K562 (cell line): ENCODE data around the gene CLIC3. TPM values are rescaled to one million over a fixed set of nuclear protein-coding genes. Genes with fewer than 3 reads are reported as not detected.

Source experiments
- ATAC-seq: fragments of 200-7000 bp; cut with Tn5 transposase; 3 replicates; pipeline ENCODE4 v1.9.1; 2020; ENCODE audit warnings: moderate library complexity
- BruUV-seq: library from RNA; stranded (reverse); fragments of 400-500 nt; replicated peaks from 2 replicates; lab custom pipeline; 2021; lab: Mats Ljungman, UMichigan
- CTCF ChIA-PET: fragments of 300-600 bp; formaldehyde crosslinking; extraction: SDS; loops from one replicate; lab custom pipeline; 2021; ENCODE audit warnings: low intra/inter-chr PET ratio; lab: Yijun Ruan, JAX
- POLR2A ChIA-PET: fragments of 300-600, 350-650 bp; sonication (Branson Sonifier 250); formaldehyde crosslinking; extraction: SDS; loops from one replicate; lab custom pipeline; 2021; ENCODE audit warnings: antibody characterized with exemption, inconsistent platforms; lab: Yijun Ruan, JAX
- DNase-seq, 4 experiments: peaks; one replicate each; pipeline versions ENCODE4 v3.0.0 to v3.0.0-alpha.2; 2011 to 2018; ENCODE audit warnings: low spot score in 3 of 4, mixed read lengths in 3 of 4; ENCODE audit errors: extremely low read depth in 1 of 4
- FAIRE-seq: peaks from 2 replicates; lab custom pipeline; 2011; peaks lifted over from hg19 to GRCh38; lab: Jason Lieb, UNC
- H2AFZ ChIP-seq: 2 replicates; pipeline ENCODE4 v1.6.0; 2011; ENCODE audit warnings: low read depth, low read length, control low read depth, inconsistent platforms
- H3K27ac ChIP-seq: fragments of 200-600 bp; 3 replicates; pipeline ENCODE4 v1.8.0; 2011; ENCODE audit warnings: low read depth, mild to moderate bottlenecking, control low read depth, inconsistent platforms, low read length, moderate library complexity, mixed read lengths; ENCODE audit errors: extremely low read depth
- H3K27me3 ChIP-seq, 2 experiments: fragments of 300-600 bp in 1 of 2; 2 replicates in 1 of 2; 3 replicates in 1 of 2; pipeline versions ENCODE4 v1.6.0 to v1.8.0; 2011; ENCODE audit warnings: inconsistent platforms in 2 of 2, low read length in 2 of 2, mild to moderate bottlenecking in 1 of 2, mixed read lengths in 1 of 2, moderate library complexity in 1 of 2; ENCODE audit not compliant: control insufficient read depth in 2 of 2, insufficient read depth in 2 of 2
- H3K36me3 ChIP-seq: fragments of 300-600 bp; 3 replicates; pipeline ENCODE4 v1.8.0; 2011; ENCODE audit warnings: mild to moderate bottlenecking, low read length, inconsistent platforms; ENCODE audit not compliant: control insufficient read depth, insufficient read depth
- H3K4me1 ChIP-seq, 2 experiments: fragments of 200-600 bp in 1 of 2; replicated peaks in 1 of 2; 2 replicates in 1 of 2; 3 replicates in 1 of 2; pipeline versions ENCODE4 v1.5.1 to v1.8.0; 2011; ENCODE audit warnings: inconsistent platforms in 2 of 2, low read length in 2 of 2, mild to moderate bottlenecking in 1 of 2, mixed read lengths in 1 of 2, moderate library complexity in 1 of 2; ENCODE audit not compliant: control insufficient read depth in 2 of 2, insufficient read depth in 2 of 2
- H3K4me2 ChIP-seq: 2 replicates; pipeline ENCODE4 v1.6.1; 2011; ENCODE audit warnings: low read length, control low read depth, inconsistent platforms, mixed read lengths; ENCODE audit not compliant: insufficient read depth
- H3K4me3 ChIP-seq: fragments of 200-600 bp; sonication (generic), shearing (Covaris generic); 2 replicates; pipeline ENCODE4 v1.5.1; 2016; ENCODE audit warnings: control low read depth, inconsistent platforms
- H3K79me2 ChIP-seq: fragments of 200-600 bp; 3 replicates; pipeline ENCODE4 v1.8.0; 2011; ENCODE audit warnings: low read length, inconsistent platforms; ENCODE audit not compliant: control insufficient read depth, insufficient read depth
- H3K9ac ChIP-seq, 2 experiments: 2 replicates each; pipeline versions ENCODE4 v1.6.0 to v1.6.1; 2011; ENCODE audit warnings: low read depth in 2 of 2, low read length in 2 of 2, control low read depth in 1 of 2, inconsistent platforms in 1 of 2, mild to moderate bottlenecking in 1 of 2, mixed read lengths in 1 of 2; ENCODE audit not compliant: insufficient read depth in 1 of 2
- H3K9me1 ChIP-seq: one replicate; pipeline ENCODE4 v1.6.0; 2011; ENCODE audit warnings: inconsistent platforms, mild to moderate bottlenecking, low read length, moderate library complexity; ENCODE audit not compliant: control insufficient read depth, insufficient read depth
- H3K9me3 ChIP-seq: replicated peaks from 2 replicates; pipeline ENCODE4 v1.5.1; 2011; ENCODE audit warnings: low read depth, low read length, inconsistent platforms; ENCODE audit not compliant: control insufficient read depth, insufficient read depth
- H4K20me1 ChIP-seq: replicated peaks from 2 replicates; pipeline ENCODE4 v1.6.1; 2011; ENCODE audit warnings: low read length, inconsistent platforms, mixed read lengths; ENCODE audit not compliant: control insufficient read depth, insufficient read depth
- BHLHE40 ChIP-seq: IDR thresholded peaks from 2 replicates; pipeline ENCODE4 v1.6.1; 2011; ENCODE audit warnings: low read length, improper control_type of control experiment
- CBX2 ChIP-seq: fragments of 200-600 bp; sonication (generic); IDR thresholded peaks from one replicate; pipeline ENCODE4 v1.6.1; 2012; ENCODE audit warnings: mild to moderate bottlenecking, low read length, inconsistent platforms; ENCODE audit not compliant: insufficient read depth, poor library complexity, severe bottlenecking
- CREBBP ChIP-seq: IDR thresholded peaks from one replicate; pipeline ENCODE4 v1.6.1; 2012; ENCODE audit warnings: low read depth, mild to moderate bottlenecking, control low read depth, inconsistent platforms, low read length
- JUN ChIP-seq, 2 experiments: sonication (generic) in 1 of 2; formaldehyde crosslinking in 1 of 2; IDR thresholded peaks; 2 replicates each; pipeline versions ENCODE4 v1.6.1 to v1.8.0; 2012 to 2022; ENCODE audit warnings: borderline replicate concordance in 2 of 2, mild to moderate bottlenecking in 2 of 2, improper control_type of control experiment in 1 of 2, low read depth in 1 of 2, low read length in 1 of 2, missing genetic modification reagents in 1 of 2
- L3MBTL2 ChIP-seq: fragments of 450-650 bp; IDR thresholded peaks from 2 replicates; pipeline ENCODE4 v1.6.1; 2016; ENCODE audit warnings: mild to moderate bottlenecking, moderate library complexity
- MEIS2 ChIP-seq: fragments of 450-650 bp; IDR thresholded peaks from 2 replicates; pipeline ENCODE4 v1.6.1; 2014; ENCODE audit warnings: mild to moderate bottlenecking; ENCODE audit not compliant: partially characterized antibody
- MYNN ChIP-seq, 2 experiments: sonication (generic); formaldehyde crosslinking in 1 of 2; IDR thresholded peaks; 2 replicates each; pipeline versions ENCODE4 v1.5.0 to v1.6.1; 2016 to 2020; ENCODE audit warnings: antibody characterized with exemption in 1 of 2, missing genetic modification reagents in 1 of 2
- PREB ChIP-seq: sonication (generic); formaldehyde crosslinking; IDR thresholded peaks from 2 replicates; pipeline ENCODE4 v1.8.1; 2023; ENCODE audit warnings: mild to moderate bottlenecking, missing genetic modification reagents
- PYGO2 ChIP-seq: fragments of 450-650 bp; IDR thresholded peaks from 2 replicates; pipeline ENCODE4 v1.6.1; 2016; ENCODE audit warnings: mild to moderate bottlenecking, missing genetic modification characterization, moderate library complexity, missing compliant biosample characterization
- XRCC5 ChIP-seq: fragments of 200-400 bp; formaldehyde crosslinking; IDR thresholded peaks from 2 replicates; pipeline ENCODE4 v1.6.1; 2017; ENCODE audit warnings: low read depth, mild to moderate bottlenecking, low read length
- ZKSCAN3 ChIP-seq: fragments of 250-450 bp; sonication (Bioruptor Pico); IDR thresholded peaks from 2 replicates; pipeline ENCODE4 v1.4.0; 2020
- ZNF445 ChIP-seq: fragments of 250-450 bp; sonication (Bioruptor Pico); IDR thresholded peaks from 2 replicates; pipeline ENCODE4 v1.4.0; 2020; ENCODE audit warnings: low read depth, mild to moderate bottlenecking, moderate library complexity
- WGBS: fragments of 100-300 bp; shearing (Covaris generic); methylation state at CpG from one replicate; pipeline ENCODE4 v1.1.6; 2016; ENCODE audit warnings: low coverage, mixed read lengths; ENCODE audit not compliant: insufficient coverage; ENCODE audit errors: missing lambda C conversion rate; 5-methylcytosine and 5-hydroxymethylcytosine counted together
- in situ Hi-C: fragments of 300-500 bp; cut with MboI; formaldehyde crosslinking; loops from 4 replicates; pipeline ENCODE4 v1.15.0; 2018; ENCODE audit warnings: inconsistent platforms, mixed read lengths
- intact Hi-C: fragments of 100-400 bp; cut with micrococcal nuclease; formaldehyde crosslinking; loops from 2 replicates; pipeline ENCODE4 v1.14.2; 2022
- polyA plus RNA-seq, 8 experiments: library from polyadenylated mRNA; depleted of rRNA in 4 of 8; stranded (reverse) in 5 of 8; unstranded in 3 of 8; fragments of >200 nt; fragmentation: Nextera tagmentation in 2 of 8; fragmentation: Illumina TruSeq in 1 of 8; extraction: Ambion mirVana in 2 of 8; extraction: Trizol in 1 of 8; gene quantifications; 2 replicates each; pipeline versions ENCODE4 v1.2.1 to v1.2.3, GENCODE V29; 2011 to 2014; ENCODE audit warnings: inconsistent platforms in 1 of 8, missing spikeins in 1 of 8
- total RNA-seq, 7 experiments: library from RNA; depleted of rRNA in 6 of 7; stranded (reverse); fragments of >200 nt in 6 of 7; fragmentation: Illumina TruSeq in 2 of 7; extraction: Trizol in 2 of 7; gene quantifications; 2 replicates each; pipeline versions ENCODE4 v1.2.1 to v1.2.3, GENCODE V29; 2011 to 2021; ENCODE audit warnings: low replicate concordance in 1 of 7
- TF ChIP-seq, protein P1 (sequence below): fragments of 250-450 bp; sonication (Bioruptor Pico); IDR thresholded peaks from 2 replicates; pipeline ENCODE4 v1.4.0; 2020; ENCODE audit warnings: mild to moderate bottlenecking
- TF ChIP-seq, protein P2 (sequence below): sonication (generic); formaldehyde crosslinking; IDR thresholded peaks from 2 replicates; pipeline ENCODE4 v1.8.1; 2023; ENCODE audit warnings: mild to moderate bottlenecking, missing genetic modification reagents, moderate library complexity

Gene CLIC3
- total and polyA plus RNA-seq, 9 of the 15 experiments (the other 6 are each of a cell fraction or from before 2014, with no cell fraction given), result 0.27 to 0.29 TPM; not detected in 7

DNA sequence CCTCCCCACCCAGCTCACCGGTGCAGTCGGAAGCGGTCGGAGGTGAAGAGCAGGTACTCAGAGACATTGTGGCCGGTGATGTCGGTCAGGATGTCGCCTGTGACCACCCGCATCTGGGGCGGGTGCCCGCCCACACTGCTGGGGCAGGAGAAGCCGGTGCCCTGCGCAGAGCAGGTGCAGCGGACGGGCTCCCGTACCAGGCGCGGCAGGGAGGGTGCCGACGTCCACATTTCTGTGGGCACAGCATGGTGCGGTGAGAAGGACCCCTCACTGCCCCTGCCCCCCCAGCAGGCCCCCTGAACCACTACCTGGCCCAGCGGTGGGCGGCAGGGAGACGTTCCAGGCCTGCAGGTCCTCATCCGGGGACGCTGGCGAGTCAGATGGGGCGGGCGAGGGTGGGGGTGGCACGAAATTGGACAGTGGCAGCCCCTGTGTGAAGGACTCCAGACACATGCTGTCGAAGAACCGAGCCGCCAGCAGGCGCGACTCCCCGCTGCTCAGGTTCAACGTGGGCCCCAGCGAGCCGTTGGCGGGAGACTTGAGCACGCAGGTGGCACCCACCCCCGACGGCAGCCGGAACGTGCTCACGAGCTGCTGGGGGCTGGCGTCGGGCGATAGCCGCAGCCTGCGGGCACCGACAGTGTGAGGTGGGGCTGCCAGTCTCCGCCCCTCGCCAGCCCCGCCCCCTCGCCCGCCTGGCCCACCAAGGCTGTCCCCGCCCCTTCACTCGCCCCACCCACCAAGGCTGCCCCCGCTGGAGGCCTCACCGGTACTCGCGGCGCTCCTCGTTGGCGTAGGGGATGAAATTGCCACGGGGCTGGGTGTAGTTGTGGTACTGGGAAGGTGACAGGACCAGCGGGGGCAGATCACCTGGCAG is 16.6 kb upstream of the CLIC3 start:
- intact Hi-C loops, result no loop called here
- no peaks in the 10 kb centered on the region for H3K36me3 ChIP-seq
- in situ Hi-C loops, result no loop called here
- 25% methylated on average over 40 of the region's 67 CpGs for WGBS
- H3K79me2 ChIP-seq, result no peaks in the 10 kb centered on the region
- no peak overlapping the region for H3K27ac ChIP-seq
- peak; percentile 96 for ATAC-seq
- H3K27me3 ChIP-seq, result no peaks in the 10 kb centered on the region
- peak overlapping the region in 1 of 2 experiments; percentile 80; a peak in 2 of 4 replicates for H3K9ac ChIP-seq
- peaks cover 0 to 70% of the 10 kb centered on the region in 2 experiments; a peak in 2 of 5 replicates for H3K4me1 ChIP-seq
- no peak overlapping the region for H3K4me3 ChIP-seq
- no peaks in the 10 kb centered on the region for H3K9me3 ChIP-seq
- BruUV-seq, result no TSS peak
- FAIRE-seq, result no peak
- no peaks in the 10 kb centered on the region for H4K20me1 ChIP-seq
- ChIA-PET CTCF (no interaction called here), POLR2A (no interaction called here)
- DNase-seq, result peak; percentile 75 to 97 (median 96)
- H3K4me2 ChIP-seq, result peak overlapping the region; percentile 41
- peak overlapping the region; percentile 54; the same call in 1 of the 2 replicates for H2AFZ ChIP-seq
- no peaks in the 10 kb centered on the region for H3K9me1 ChIP-seq
- TF ChIP-seq, protein P1, sequence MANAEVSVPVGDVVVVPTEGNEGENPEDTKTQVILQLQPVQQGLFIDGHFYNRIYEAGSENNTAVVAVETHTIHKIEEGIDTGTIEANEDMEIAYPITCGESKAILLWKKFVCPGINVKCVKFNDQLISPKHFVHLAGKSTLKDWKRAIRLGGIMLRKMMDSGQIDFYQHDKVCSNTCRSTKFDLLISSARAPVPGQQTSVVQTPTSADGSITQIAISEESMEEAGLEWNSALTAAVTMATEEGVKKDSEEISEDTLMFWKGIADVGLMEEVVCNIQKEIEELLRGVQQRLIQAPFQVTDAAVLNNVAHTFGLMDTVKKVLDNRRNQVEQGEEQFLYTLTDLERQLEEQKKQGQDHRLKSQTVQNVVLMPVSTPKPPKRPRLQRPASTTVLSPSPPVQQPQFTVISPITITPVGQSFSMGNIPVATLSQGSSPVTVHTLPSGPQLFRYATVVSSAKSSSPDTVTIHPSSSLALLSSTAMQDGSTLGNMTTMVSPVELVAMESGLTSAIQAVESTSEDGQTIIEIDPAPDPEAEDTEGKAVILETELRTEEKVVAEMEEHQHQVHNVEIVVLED (CRISPR knock-in tag), result no peak
- TF ChIP-seq CBX2, result no peak
- peak; percentile 68 for TF ChIP-seq BHLHE40
- no peak for TF ChIP-seq CREBBP
- TF ChIP-seq MYNN (IDR thresholded peaks at IDR 0.05), result no peak
- TF ChIP-seq MYNN (CRISPR knock-in tag; IDR thresholded peaks at IDR 0.05), result no peak
- no peak for TF ChIP-seq PREB (CRISPR knock-in tag)
- no peak for TF ChIP-seq ZNF445 (CRISPR knock-in tag)
- TF ChIP-seq L3MBTL2, result peak; percentile 69
- no peak for TF ChIP-seq ZKSCAN3 (CRISPR knock-in tag)
- TF ChIP-seq MEIS2, result no peak
- no peak for TF ChIP-seq PYGO2 (tag)
- no peak for TF ChIP-seq JUN (IDR thresholded peaks at IDR 0.05; ENCODE audit: borderline replicate concordance, low read depth, low read length)
- TF ChIP-seq JUN (CRISPR knock-in tag; IDR thresholded peaks at IDR 0.05; ENCODE audit: borderline replicate concordance), result no peak
- TF ChIP-seq, protein P2, sequence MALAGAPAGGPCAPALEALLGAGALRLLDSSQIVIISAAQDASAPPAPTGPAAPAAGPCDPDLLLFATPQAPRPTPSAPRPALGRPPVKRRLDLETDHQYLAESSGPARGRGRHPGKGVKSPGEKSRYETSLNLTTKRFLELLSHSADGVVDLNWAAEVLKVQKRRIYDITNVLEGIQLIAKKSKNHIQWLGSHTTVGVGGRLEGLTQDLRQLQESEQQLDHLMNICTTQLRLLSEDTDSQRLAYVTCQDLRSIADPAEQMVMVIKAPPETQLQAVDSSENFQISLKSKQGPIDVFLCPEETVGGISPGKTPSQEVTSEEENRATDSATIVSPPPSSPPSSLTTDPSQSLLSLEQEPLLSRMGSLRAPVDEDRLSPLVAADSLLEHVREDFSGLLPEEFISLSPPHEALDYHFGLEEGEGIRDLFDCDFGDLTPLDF (CRISPR knock-in tag), result no peak
- TF ChIP-seq XRCC5, result no peak
